HepG2 (cell line): Measurements from ENCODE around the gene CNGA1.
"Not testable (repeated sequence)": the region's sequence is repeated elsewhere in the genome, so short reads cannot be mapped to it uniquely, and the experiment has no call there.

Experiments
- ARNT2 ChIP-seq: sonication (generic); formaldehyde crosslinking; IDR thresholded peaks from 2 replicates; pipeline ENCODE4 v1.8.0; 2022; ENCODE audit warnings: mild to moderate bottlenecking, low read depth, missing genetic modification reagents, moderate library complexity
- ATF1 ChIP-seq: IDR thresholded peaks from 2 replicates; pipeline ENCODE4 v1.6.1; 2016; ENCODE audit warnings: mild to moderate bottlenecking, control low read depth
- ESRRA ChIP-seq: sonication (generic); formaldehyde crosslinking; IDR thresholded peaks from 2 replicates; pipeline ENCODE4 v1.5.1; 2020; ENCODE audit warnings: mild to moderate bottlenecking, low read depth, missing genetic modification reagents
- MED1 ChIP-seq: sonication (generic); formaldehyde crosslinking; IDR thresholded peaks from 2 replicates; pipeline ENCODE4 v1.4.0; 2020; ENCODE audit warnings: missing genetic modification reagents
- NFIC ChIP-seq: IDR thresholded peaks from 2 replicates; pipeline ENCODE4 v1.6.1; 2012; ENCODE audit warnings: mild to moderate bottlenecking, low read length, inconsistent platforms
- POLR2A ChIP-seq, 2 experiments: IDR thresholded peaks; 2 replicates each; pipeline ENCODE4 v1.6.1; 2011; ENCODE audit warnings: low read depth in 2 of 2, low read length in 2 of 2, mild to moderate bottlenecking in 1 of 2, moderate library complexity in 1 of 2; ENCODE audit not compliant: insufficient read depth in 1 of 2
- RARA ChIP-seq: IDR thresholded peaks from 2 replicates; pipeline ENCODE4 v1.6.1; 2016; ENCODE audit warnings: missing genetic modification reagents, missing compliant biosample characterization
- RORA ChIP-seq: sonication (generic); formaldehyde crosslinking; IDR thresholded peaks from 2 replicates; pipeline ENCODE4 v1.5.0; 2020; ENCODE audit warnings: mild to moderate bottlenecking, missing genetic modification reagents, moderate library complexity
- SMYD3 ChIP-seq: sonication (generic); formaldehyde crosslinking; IDR thresholded peaks from 2 replicates; pipeline ENCODE4 v1.8.1; 2023; ENCODE audit warnings: mild to moderate bottlenecking, missing genetic modification reagents
- TCF7L2 ChIP-seq: IDR thresholded peaks from 2 replicates; pipeline ENCODE4 v1.6.1; 2011; ENCODE audit warnings: mild to moderate bottlenecking, low read depth, low read length, moderate library complexity
- THAP11 ChIP-seq: IDR thresholded peaks from 2 replicates; pipeline ENCODE4 v1.6.1; 2016; ENCODE audit warnings: missing biosample characterization, missing genetic modification reagents
- TP53 ChIP-seq: sonication (generic); formaldehyde crosslinking; conservative IDR thresholded peaks from 2 replicates; pipeline ENCODE4 v1.4.0; 2020; ENCODE audit warnings: missing genetic modification reagents
- ZSCAN22 ChIP-seq: sonication (generic); formaldehyde crosslinking; IDR thresholded peaks from 2 replicates; pipeline ENCODE4 v1.4.0; 2020; ENCODE audit warnings: mild to moderate bottlenecking, missing genetic modification reagents

DNA sequence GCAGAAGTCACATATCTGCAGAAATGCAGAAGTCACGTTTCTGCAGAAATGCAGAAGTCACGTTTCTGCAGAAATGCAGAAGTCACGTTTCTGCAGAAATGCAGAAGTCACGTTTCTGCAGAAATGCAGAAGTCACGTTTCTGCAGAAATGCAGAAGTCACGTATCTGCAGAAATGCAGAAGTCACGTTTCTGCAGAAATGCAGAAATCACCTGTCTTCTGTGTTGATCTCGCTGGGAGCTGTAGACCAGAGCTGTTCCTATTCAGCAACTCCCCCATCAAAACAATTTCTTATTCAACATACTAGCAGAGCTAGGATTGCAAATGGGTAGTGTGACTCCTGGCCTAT, 93.2 kb downstream of the CNGA1 start:
- not testable (repeated sequence) for TF ChIP-seq TP53 (CRISPR knock-in tag); ARNT2 (CRISPR knock-in tag); RARA; ESRRA; ZSCAN22 (CRISPR knock-in tag); RORA (CRISPR knock-in tag); SMYD3; POLR2A (IDR thresholded peaks at IDR 0.05; ENCODE audit: insufficient read depth in 1 of 2, low read depth in 2 of 2, low read length in 2 of 2); MED1 (CRISPR knock-in tag); TCF7L2; ATF1 (CRISPR knock-in tag); THAP11 (CRISPR knock-in tag); NFIC
